Sigmoid colon (tissue), 7 donors: ENCODE results near the gene DENND6B. TPM values are rescaled to one million over a fixed set of nuclear protein-coding genes. Genes with fewer than 3 reads are reported as not detected.

Experiments used
- DNase-seq: peaks from one replicate; pipeline ENCODE4 v3.0.0-alpha.2; 2019
- H3K27ac ChIP-seq, 4 donors: fragments of 200-600 bp; sonication (generic); one replicate each; pipeline ENCODE4 v1.5.1; 2016 to 2019; ENCODE audit warnings: mild to moderate bottlenecking in 1 of 4
- H3K27me3 ChIP-seq, 3 donors: fragments of 200-600 bp; sonication (generic); one replicate each; pipeline ENCODE4 v1.5.1; 2019; ENCODE audit warnings: mild to moderate bottlenecking in 1 of 3
- H3K36me3 ChIP-seq, 4 donors: fragments of 200-600 bp; sonication (generic); one replicate each; pipeline ENCODE4 v1.5.1; 2016 to 2019
- H3K4me1 ChIP-seq, 4 donors: fragments of 200-600 bp; sonication (generic); one replicate each; pipeline ENCODE4 v1.5.1; 2017 to 2019
- H3K4me3 ChIP-seq, 4 donors: fragments of 200-600 bp; sonication (generic); one replicate each; pipeline ENCODE4 v1.5.1; 2017 to 2019; ENCODE audit warnings: mild to moderate bottlenecking in 2 of 4, moderate library complexity in 1 of 4
- H3K9me3 ChIP-seq, 4 donors: fragments of 200-600 bp in 3 of 4; sonication (generic) in 3 of 4; one replicate each; pipeline versions ENCODE4 v1.5.1 to v1.6.1; 2013 to 2019
- CTCF ChIP-seq, 4 experiments: fragments of 450-650 bp in 3 of 4; fragments of 200-600 bp in 1 of 4; IDR thresholded peaks; one replicate each; pipeline ENCODE4 v1.5.1; 2016 to 2019; ENCODE audit warnings: antibody characterized with exemption in 4 of 4, mild to moderate bottlenecking in 3 of 4, moderate library complexity in 2 of 4
- EP300 ChIP-seq, 4 donors: sonication (generic); formaldehyde crosslinking; IDR thresholded peaks; one replicate each; pipeline ENCODE4 v1.6.1; 2017; ENCODE audit warnings: antibody characterized with exemption in 4 of 4
- POLR2A ChIP-seq, 2 donors: fragments of 450-650 bp; IDR thresholded peaks; one replicate each; pipeline ENCODE4 v1.6.1; 2016; ENCODE audit warnings: antibody characterized with exemption in 2 of 2, mild to moderate bottlenecking in 2 of 2, moderate library complexity in 2 of 2
- POLR2AphosphoS5 ChIP-seq, 4 donors: sonication (generic); formaldehyde crosslinking; IDR thresholded peaks; one replicate each; pipeline ENCODE4 v1.6.1; 2017; ENCODE audit warnings: antibody characterized with exemption in 4 of 4
- WGBS, 2 donors: extraction: QIAGEN DNeasy Blood & Tissue Kit; methylation state at CpG; one replicate each; pipeline ENCODE4 v1.1.7; 2013; 5-methylcytosine and 5-hydroxymethylcytosine counted together
- intact Hi-C: fragments of 100-400 bp; cut with DNase I; formaldehyde crosslinking; loops from one replicate; pipeline ENCODE4 v1.15.1; 2023
- polyA plus RNA-seq, 3 donors: library from polyadenylated mRNA; stranded (reverse); fragments of 200-250 nt; gene quantifications; one replicate each; pipeline ENCODE4 v1.2.3, GENCODE V29; 2013
- total RNA-seq, 4 donors: library from RNA; depleted of rRNA; stranded (reverse); fragments of >200 nt; gene quantifications; one replicate each; pipeline ENCODE4 v1.1.0, GENCODE V29; 2016
- donor health status: healthy with polysubstance abuse.
- donor health status: Bipolar disorder and iron deficiency.
- donor health status: healthy.

Gene DENND6B
- total and polyA plus RNA-seq, 7 donors: 0.69 to 7.2 (median 2.3) TPM

- TF ChIP-seq CTCF (IDR thresholded peaks at IDR 0.05): no peak
- no peak for TF ChIP-seq POLR2A (IDR thresholded peaks at IDR 0.05)
- no peak for TF ChIP-seq EP300 (IDR thresholded peaks at IDR 0.05)
- no peak for TF ChIP-seq POLR2AphosphoS5 (IDR thresholded peaks at IDR 0.05)
Observed at GRCh38 chr22:50284479-50284878, 42.3 kb downstream of the DENND6B start.

DNA sequence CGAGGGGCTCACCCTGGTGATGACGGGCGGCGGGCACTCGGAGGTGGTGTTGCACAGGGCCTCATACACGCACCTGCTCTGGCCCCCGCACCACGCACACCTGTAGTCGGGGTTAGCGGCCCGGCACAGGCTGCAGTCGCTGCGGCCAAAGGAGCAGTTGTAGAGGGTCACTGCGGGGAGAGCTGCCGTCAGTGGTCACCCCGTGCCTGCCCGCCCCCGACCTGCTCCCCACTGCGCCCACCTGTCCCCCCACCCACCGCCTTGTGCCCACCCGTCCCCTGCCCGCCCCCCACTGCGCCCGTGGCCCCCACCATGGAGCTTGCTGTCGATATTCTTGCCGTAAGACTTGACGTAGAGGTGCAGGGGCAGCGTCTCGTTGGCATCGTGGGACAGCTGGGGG is 43.0 kb downstream of the DENND6B start:
- Histone ChIP-seq H3K4me1 (peaks cover 0 to 15% (median 9%) of the 10 kb centered on the region in 4 donors), H3K27ac (no peak overlapping the region), H3K4me3 (no peak overlapping the region), H3K9me3 (no peaks in the 10 kb centered on the region), H3K36me3 (peaks cover 79 to 95% (median 88%) of the 10 kb centered on the region in 4 donors), H3K27me3 (no peaks in the 10 kb centered on the region)
- WGBS, 2 donors: 95% methylated on average over 30 of the region's 30 CpGs
- TF ChIP-seq CTCF (IDR thresholded peaks at IDR 0.05) (no peak), EP300 (IDR thresholded peaks at IDR 0.05) (no peak), POLR2A (IDR thresholded peaks at IDR 0.05) (no peak), POLR2AphosphoS5 (IDR thresholded peaks at IDR 0.05) (no peak)
- intact Hi-C loops: no loop called here
- no peak for DNase-seq

More at GRCh38 chr22:50284479-50284878, 42.3 kb downstream of the DENND6B start:
- DNase-seq: no peak
- peaks cover 79 to 95% (median 89%) of the 10 kb centered on the region in 4 donors for H3K36me3 ChIP-seq
- H3K9me3 ChIP-seq: no peaks in the 10 kb centered on the region
- WGBS, 2 donors: 90 to 91% methylated on average over 13 of the region's 13 CpGs
- no peak overlapping the region for H3K27ac ChIP-seq
- peaks cover 0 to 15% (median 9%) of the 10 kb centered on the region in 4 donors for H3K4me1 ChIP-seq
- H3K4me3 ChIP-seq: no peak overlapping the region
- intact Hi-C loops: no loop called here
- H3K27me3 ChIP-seq: no peaks in the 10 kb centered on the region

DNA sequence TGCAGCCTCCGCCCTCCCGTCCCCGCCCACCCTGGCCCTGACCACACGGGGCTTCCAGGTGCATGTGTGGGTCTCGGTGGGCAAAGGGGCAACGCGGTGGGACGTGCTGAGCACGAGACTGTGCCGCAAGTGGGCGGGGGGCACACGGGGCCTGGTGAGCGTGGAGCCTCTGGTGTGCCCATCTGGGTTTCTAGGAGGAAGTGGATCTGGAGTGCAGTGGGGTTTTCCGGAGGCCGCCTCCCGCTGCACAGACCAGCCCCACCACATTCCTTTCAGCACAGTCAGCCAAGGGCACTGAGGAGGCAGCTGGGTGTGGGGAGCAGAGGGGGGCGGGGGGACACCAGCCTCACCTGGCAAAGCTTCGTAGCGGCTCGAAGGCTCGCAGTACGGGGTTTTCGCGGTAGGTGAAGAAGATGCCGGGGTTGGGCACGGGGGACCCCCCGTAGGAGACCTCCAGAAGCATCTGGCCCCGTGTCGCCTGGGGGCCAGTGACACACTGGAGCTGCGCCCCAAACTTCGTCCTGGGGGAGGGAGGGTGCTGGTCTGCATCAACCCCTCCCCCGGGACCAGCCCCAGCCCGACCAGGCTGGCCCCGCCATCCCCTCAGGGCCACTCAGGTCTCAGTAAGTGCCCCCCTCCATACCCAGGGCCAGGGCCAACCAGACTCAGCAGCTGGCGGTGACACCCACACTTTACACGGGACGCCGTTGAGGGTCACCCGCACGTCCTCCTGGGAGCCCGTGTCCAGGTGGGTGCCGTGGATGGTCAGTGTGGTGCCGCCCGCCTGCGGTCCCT is 44.3 kb downstream of the DENND6B start:
- no peak for DNase-seq
- peaks cover 80 to 95% (median 88%) of the 10 kb centered on the region in 4 donors for H3K36me3 ChIP-seq
- no peaks in the 10 kb centered on the region for H3K27me3 ChIP-seq
- TF ChIP-seq EP300 (IDR thresholded peaks at IDR 0.05): no peak
- no peak overlapping the region for H3K4me3 ChIP-seq
- peak overlapping the region; percentile 11 to 59 (median 27) for H3K27ac ChIP-seq
- H3K4me1 ChIP-seq: peaks cover 0 to 15% (median 9%) of the 10 kb centered on the region in 4 donors
- no peaks in the 10 kb centered on the region for H3K9me3 ChIP-seq
- intact Hi-C loops: no loop called here
- WGBS, 2 donors: 79 to 80% methylated on average over 45 of the region's 45 CpGs

GRCh38 chr22:50281957-50282356 is 44.9 kb downstream of the DENND6B start:
- Histone ChIP-seq H3K36me3 (peaks cover 76 to 95% (median 87%) of the 10 kb centered on the region in 4 donors), H3K4me3 (no peak overlapping the region), H3K27ac (peak overlapping the region in 3 of 4 donors; percentile 11 to 59 (median 37)), H3K27me3 (no peaks in the 10 kb centered on the region), H3K4me1 (peaks cover 0 to 15% (median 9%) of the 10 kb centered on the region in 4 donors), H3K9me3 (no peaks in the 10 kb centered on the region)
- TF ChIP-seq POLR2A (IDR thresholded peaks at IDR 0.05): no peak
- TF ChIP-seq CTCF (IDR thresholded peaks at IDR 0.05): no peak
- no peak for TF ChIP-seq EP300 (IDR thresholded peaks at IDR 0.05)
- TF ChIP-seq POLR2AphosphoS5 (IDR thresholded peaks at IDR 0.05): no peak
- no peak for DNase-seq
- intact Hi-C loops: no loop called here
- whole genome bisulfite sequencing, 2 donors: 81 to 88% methylated on average over 25 of the region's 25 CpGs

GRCh38 chr22:50281384-50281760 is 45.4 kb downstream of the DENND6B start:
- no peaks in the 10 kb centered on the region for H3K9me3 ChIP-seq
- no peak for DNase-seq
- H3K27me3 ChIP-seq: no peaks in the 10 kb centered on the region
- no peak for TF ChIP-seq POLR2A (IDR thresholded peaks at IDR 0.05)
- no peak overlapping the region for H3K4me3 ChIP-seq
- intact Hi-C loops: no loop called here
- peaks cover 0 to 20% (median 10%) of the 10 kb centered on the region in 4 donors for H3K4me1 ChIP-seq
- H3K27ac ChIP-seq: no peak overlapping the region
- H3K36me3 ChIP-seq: peaks cover 70 to 95% (median 84%) of the 10 kb centered on the region in 4 donors
- 94 to 97% methylated on average over 36 of the region's 36 CpGs for WGBS, 2 donors
